Measurements from ENCODE around the gene SLC35F5.

- no peak for TF ChIP-seq CTCF (IDR thresholded peaks at IDR 0.05)
- no peak for TF ChIP-seq POLR2A (IDR thresholded peaks at IDR 0.05)
These were observed 77.0 kb downstream of the SLC35F5 start for GRCh38 chr2:113679457-113679856.

Data from breast epithelium (tissue), 3 donors.